OCI-LY7 (cell line): ENCODE results near the gene RNF20. TPM values are rescaled to one million over a fixed set of nuclear protein-coding genes. Genes with fewer than 3 reads are reported as not detected.

Source experiments
- BruUV-seq: library from RNA; stranded (reverse); fragments of 400-500 nt; replicated peaks from 2 replicates; lab custom pipeline; 2021; lab: Mats Ljungman, UMichigan
- CTCF ChIA-PET: fragments of 300-600 bp; sonication (Branson Sonifier 250); formaldehyde crosslinking; loops from one replicate; lab custom pipeline; 2022; ENCODE audit warnings: antibody characterized with exemption; ENCODE audit not compliant: unreplicated experiment; lab: Charles Lee
- POLR2A ChIA-PET: fragments of 300-600 bp; sonication (Branson Sonifier 250); formaldehyde crosslinking; loops from one replicate; lab custom pipeline; 2022; ENCODE audit warnings: antibody characterized with exemption; lab: Charles Lee
- DNase-seq: peaks from one replicate; pipeline ENCODE4 v3.0.0-alpha.2; 2015; ENCODE audit warnings: low spot score
- H2AFZ ChIP-seq: fragments of 200-600 bp; sonication (generic), shearing (Covaris generic); 2 replicates; pipeline ENCODE4 v1.6.1; 2014; ENCODE audit warnings: mild to moderate bottlenecking, antibody characterized with exemption, low read length, moderate library complexity
- H3K27ac ChIP-seq: fragments of 200-600 bp; sonication (generic); 2 replicates; pipeline ENCODE4 v1.5.1; 2014; ENCODE audit warnings: mixed run types, low read depth, mild to moderate bottlenecking, moderate library complexity, low read length, inconsistent platforms; ENCODE audit not compliant: poor library complexity, severe bottlenecking
- H3K36me3 ChIP-seq: fragments of 200-600 bp; sonication (generic); 2 replicates; pipeline ENCODE4 v1.6.1; 2014; ENCODE audit warnings: mild to moderate bottlenecking, antibody characterized with exemption, low read length, moderate library complexity, mixed read lengths; ENCODE audit not compliant: insufficient read depth
- H3K4me1 ChIP-seq: fragments of 200-600 bp; sonication (generic); 2 replicates; pipeline ENCODE4 v1.5.1; 2014; ENCODE audit warnings: mild to moderate bottlenecking, low read length; ENCODE audit not compliant: insufficient read depth, poor library complexity, severe bottlenecking
- H3K4me2 ChIP-seq: fragments of 200-600 bp; sonication (generic); 2 replicates; pipeline ENCODE4 v1.6.1; 2014; ENCODE audit warnings: mild to moderate bottlenecking, low read length
- H3K4me3 ChIP-seq: fragments of 200-600 bp; sonication (generic); 2 replicates; pipeline ENCODE4 v1.5.1; 2014; ENCODE audit warnings: mild to moderate bottlenecking, low read depth, low read length; ENCODE audit not compliant: poor library complexity, severe bottlenecking
- H3K79me2 ChIP-seq: fragments of 200-600 bp; sonication (generic); 2 replicates; pipeline ENCODE4 v1.6.1; 2016; ENCODE audit warnings: low read depth, mild to moderate bottlenecking, low read length, moderate library complexity, mixed read lengths; ENCODE audit not compliant: insufficient read depth
- H3K9me2 ChIP-seq: fragments of 200-600 bp; sonication (generic); 2 replicates; pipeline ENCODE4 v1.6.1; 2016; ENCODE audit warnings: mild to moderate bottlenecking, low read length, mixed read lengths; ENCODE audit not compliant: insufficient read depth
- H3K9me3 ChIP-seq: fragments of 200-600 bp; sonication (generic); 2 replicates; pipeline ENCODE4 v1.6.1; 2014; ENCODE audit warnings: mild to moderate bottlenecking, mixed run types, low read length, mixed read lengths
- H4K20me1 ChIP-seq: fragments of 200-600 bp; sonication (generic); 2 replicates; pipeline ENCODE4 v1.6.1; 2014; ENCODE audit warnings: mild to moderate bottlenecking, antibody characterized with exemption, low read length, moderate library complexity, mixed read lengths; ENCODE audit not compliant: insufficient read depth
- EZH2phosphoT487 ChIP-seq: fragments of 200-600 bp; sonication (generic); IDR thresholded peaks from 2 replicates; pipeline ENCODE4 v1.6.1; 2018; ENCODE audit warnings: low read depth, borderline replicate concordance, mild to moderate bottlenecking, mixed run types, antibody characterized with exemption, low read length, moderate library complexity, mixed read lengths
- intact Hi-C: fragments of 100-400 bp; cut with micrococcal nuclease; formaldehyde crosslinking; loops from one replicate; pipeline ENCODE4 v1.10.0; 2022; ENCODE audit not compliant: unreplicated experiment
- total RNA-seq, 2 experiments: library from RNA; depleted of rRNA in 1 of 2; stranded (reverse); fragments of >200 nt in 1 of 2; shearing (Covaris generic) in 1 of 2; gene quantifications; 2 replicates each; pipeline ENCODE4 v1.2.3, GENCODE V29; 2014 to 2022
- TF ChIP-seq, protein P1 (sequence below): fragments of 200-600 bp; sonication (generic); conservative IDR thresholded peaks from 2 replicates; pipeline ENCODE4 v1.5.1; 2014; ENCODE audit warnings: mild to moderate bottlenecking, antibody characterized with exemption, low read length, moderate library complexity, mixed read lengths

Gene RNF20
- total RNA-seq, 2 experiments from 2014 or later: 13.5 to 43.5 TPM

DNA sequence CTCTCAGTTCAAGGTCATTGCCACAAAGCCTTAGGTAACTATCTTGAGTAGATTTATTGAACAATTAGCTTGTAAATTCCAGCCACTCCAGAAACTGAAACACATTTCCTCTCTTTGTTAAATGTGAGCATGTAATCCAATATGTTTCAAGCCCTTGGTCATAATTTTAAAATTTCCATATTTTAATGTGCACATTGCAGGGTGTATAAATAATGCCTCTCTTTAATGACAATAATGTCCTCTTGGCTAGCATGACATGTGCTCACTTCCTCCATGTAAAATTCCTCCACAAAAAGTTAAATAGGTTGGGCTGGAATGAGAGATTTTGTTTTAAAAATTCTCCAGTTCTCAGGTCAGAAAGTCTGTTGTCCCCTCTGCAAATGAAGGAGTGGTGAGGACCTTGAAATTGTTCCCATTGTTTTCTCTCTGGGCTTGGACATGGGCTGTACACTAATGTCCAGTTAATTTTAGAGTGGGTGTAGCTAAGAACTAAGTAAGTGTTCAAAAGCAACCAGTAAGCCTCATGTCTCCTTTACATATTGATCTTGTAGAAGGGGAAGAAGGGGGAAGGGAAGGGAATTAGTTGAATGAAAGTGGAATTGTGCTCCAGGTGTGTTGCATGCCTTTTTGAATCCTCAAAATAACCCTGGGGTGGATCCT, 58.3 kb downstream of the RNF20 start:
- Histone ChIP-seq H3K4me2 (no peak overlapping the region), H3K9me3 (no peaks in the 10 kb centered on the region), H3K4me1 (no peaks in the 10 kb centered on the region), H3K9me2 (no peaks in the 10 kb centered on the region), H3K4me3 (no peak overlapping the region), H2AFZ (no peak overlapping the region), H3K27ac (no peak overlapping the region), H4K20me1 (no peaks in the 10 kb centered on the region), H3K79me2 (no peaks in the 10 kb centered on the region), H3K36me3 (no peaks in the 10 kb centered on the region)
- intact Hi-C loops: no loop called here
- TF ChIP-seq EZH2phosphoT487: no peak
- TF ChIP-seq, protein P1, sequence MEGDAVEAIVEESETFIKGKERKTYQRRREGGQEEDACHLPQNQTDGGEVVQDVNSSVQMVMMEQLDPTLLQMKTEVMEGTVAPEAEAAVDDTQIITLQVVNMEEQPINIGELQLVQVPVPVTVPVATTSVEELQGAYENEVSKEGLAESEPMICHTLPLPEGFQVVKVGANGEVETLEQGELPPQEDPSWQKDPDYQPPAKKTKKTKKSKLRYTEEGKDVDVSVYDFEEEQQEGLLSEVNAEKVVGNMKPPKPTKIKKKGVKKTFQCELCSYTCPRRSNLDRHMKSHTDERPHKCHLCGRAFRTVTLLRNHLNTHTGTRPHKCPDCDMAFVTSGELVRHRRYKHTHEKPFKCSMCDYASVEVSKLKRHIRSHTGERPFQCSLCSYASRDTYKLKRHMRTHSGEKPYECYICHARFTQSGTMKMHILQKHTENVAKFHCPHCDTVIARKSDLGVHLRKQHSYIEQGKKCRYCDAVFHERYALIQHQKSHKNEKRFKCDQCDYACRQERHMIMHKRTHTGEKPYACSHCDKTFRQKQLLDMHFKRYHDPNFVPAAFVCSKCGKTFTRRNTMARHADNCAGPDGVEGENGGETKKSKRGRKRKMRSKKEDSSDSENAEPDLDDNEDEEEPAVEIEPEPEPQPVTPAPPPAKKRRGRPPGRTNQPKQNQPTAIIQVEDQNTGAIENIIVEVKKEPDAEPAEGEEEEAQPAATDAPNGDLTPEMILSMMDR: no peak
- CTCF ChIA-PET: no interaction called here
- POLR2A ChIA-PET: interaction anchor here (0.6 to 1.1 kb wide), 2 partner anchors 10 to 16 kb away, joined by 3 read pairs; no protein-coding TSS in a partner anchor
- BruUV-seq: no TSS peak
- DNase-seq: no peak

DNA sequence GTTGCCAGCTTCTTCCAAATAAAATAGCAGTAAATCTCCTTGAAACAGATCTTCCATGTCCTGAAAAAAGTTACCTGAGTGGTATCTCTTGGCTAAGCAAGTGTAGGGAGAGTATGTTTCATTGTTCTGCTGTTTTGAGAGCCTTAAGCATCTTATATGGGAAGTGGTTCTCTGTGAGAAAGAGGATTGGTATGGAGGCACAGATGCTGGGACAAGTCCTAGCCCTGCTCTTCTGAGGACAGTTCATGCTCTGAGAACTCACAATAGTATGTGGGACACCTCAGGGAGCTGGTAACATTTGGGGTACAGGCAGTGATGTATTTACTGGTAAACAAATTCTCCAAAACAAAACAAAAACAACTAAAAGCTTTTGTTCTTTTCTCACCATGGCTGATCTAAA, 59.1 kb downstream of the RNF20 start:
- Histone ChIP-seq H3K27ac (no peak overlapping the region), H3K4me2 (no peak overlapping the region), H2AFZ (no peak overlapping the region), H3K9me2 (no peaks in the 10 kb centered on the region), H4K20me1 (no peaks in the 10 kb centered on the region), H3K36me3 (no peaks in the 10 kb centered on the region), H3K4me1 (no peaks in the 10 kb centered on the region), H3K4me3 (no peak overlapping the region), H3K79me2 (no peaks in the 10 kb centered on the region), H3K9me3 (no peaks in the 10 kb centered on the region)
- DNase-seq: no peak
- intact Hi-C loops: no loop called here
- BruUV-seq: no TSS peak
- POLR2A ChIA-PET: no interaction called here
- TF ChIP-seq EZH2phosphoT487: no peak
- TF ChIP-seq, protein P1: no peak
- CTCF ChIA-PET: no interaction called here

DNA sequence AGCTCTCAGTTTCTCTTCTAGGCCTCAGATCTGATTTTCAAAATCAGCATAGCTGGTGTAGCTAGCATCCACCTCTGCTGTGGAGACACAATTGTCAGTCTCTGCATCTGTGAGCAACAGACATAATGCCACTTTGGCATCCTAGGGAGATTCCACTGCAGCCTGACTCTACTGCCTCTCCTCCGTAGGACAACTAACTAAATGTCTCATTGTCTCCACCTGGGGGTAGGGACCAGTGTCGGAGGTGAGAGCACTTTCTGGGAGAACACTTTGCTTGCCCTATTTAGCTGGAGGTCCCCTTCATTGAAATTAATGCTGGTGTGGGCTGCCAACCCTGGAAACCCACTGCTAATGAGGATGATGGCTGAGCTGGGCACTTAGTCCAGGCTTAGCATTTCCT, 59.7 kb downstream of the RNF20 start:
- Histone ChIP-seq H3K79me2 (no peaks in the 10 kb centered on the region), H3K4me3 (no peak overlapping the region), H3K4me1 (no peaks in the 10 kb centered on the region), H3K36me3 (no peaks in the 10 kb centered on the region), H3K9me3 (no peaks in the 10 kb centered on the region), H3K27ac (no peak overlapping the region), H4K20me1 (no peaks in the 10 kb centered on the region), H3K9me2 (no peaks in the 10 kb centered on the region), H3K4me2 (no peak overlapping the region), H2AFZ (no peak overlapping the region)
- DNase-seq: no peak
- BruUV-seq: no TSS peak
- TF ChIP-seq, protein P1: peak; percentile 22; the same call in 1 of the 2 replicates
- TF ChIP-seq EZH2phosphoT487: no peak
- CTCF ChIA-PET: no interaction called here
- POLR2A ChIA-PET: no interaction called here
- intact Hi-C loops: no loop called here
